NCI-H510A treated with DMSO at 0.1 percent for 48 hours (cell line): ENCODE data around the gene MICU1.
"Not testable (repeated sequence)": the region's sequence is repeated elsewhere in the genome, so short reads cannot be mapped to it uniquely, and the experiment has no call there.

Experiments used
- DNase-seq: peaks from one replicate; lab custom pipeline; 2025; lab: John Stamatoyannopoulos, UW

Gene MICU1

DNA sequence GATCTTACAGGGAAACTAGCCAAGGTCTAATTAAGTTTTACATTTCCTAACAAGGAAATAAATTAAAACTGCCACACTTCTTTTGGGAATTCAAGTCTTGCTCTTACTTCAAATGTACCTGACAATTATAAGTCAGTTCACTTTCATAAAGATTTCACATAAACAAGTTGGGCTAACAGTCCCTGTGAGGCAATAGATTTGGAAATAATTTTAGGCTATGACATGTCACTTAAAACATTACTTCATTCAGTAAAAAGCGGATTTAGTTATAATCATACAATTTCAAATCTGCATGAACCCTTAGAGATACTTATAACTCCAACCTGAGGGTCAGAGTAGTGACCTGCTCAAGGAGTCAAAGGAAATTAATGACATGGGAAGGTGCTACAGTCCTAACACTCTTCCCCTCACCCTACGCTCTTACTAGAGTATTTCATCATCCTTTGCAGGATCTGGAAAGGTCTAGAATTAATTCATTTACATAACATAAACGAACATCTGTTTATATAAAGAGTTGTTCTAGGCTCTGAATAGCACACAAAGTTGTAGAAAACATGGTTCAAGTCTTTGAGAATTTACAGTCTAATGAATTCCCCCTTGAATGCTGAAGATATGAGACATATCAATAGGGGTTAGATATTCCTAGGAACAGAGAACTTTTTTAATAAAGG, 238.8 kb downstream of the MICU1 start:
- DNase-seq, result no peak

DNA sequence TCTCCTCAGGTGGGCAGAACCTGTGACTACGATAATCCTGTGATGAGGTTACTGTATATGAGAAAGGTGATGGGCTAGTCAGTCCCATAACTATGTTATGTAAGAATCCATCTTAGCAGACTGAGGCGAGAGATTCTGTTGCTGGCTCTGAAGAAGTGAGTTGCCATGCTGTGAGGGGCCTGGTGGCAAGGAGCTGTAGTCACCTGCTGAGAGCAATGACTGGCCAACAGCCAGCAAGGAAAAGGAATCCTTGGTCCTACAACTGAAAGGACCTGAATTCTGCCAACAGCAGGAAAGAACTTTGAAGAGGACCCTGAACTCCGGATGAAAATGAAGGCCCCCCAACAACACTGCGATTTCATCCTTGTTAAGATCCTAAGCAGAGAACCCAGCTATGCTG, 240.2 kb downstream of the MICU1 start:
- no peak for DNase-seq

DNA sequence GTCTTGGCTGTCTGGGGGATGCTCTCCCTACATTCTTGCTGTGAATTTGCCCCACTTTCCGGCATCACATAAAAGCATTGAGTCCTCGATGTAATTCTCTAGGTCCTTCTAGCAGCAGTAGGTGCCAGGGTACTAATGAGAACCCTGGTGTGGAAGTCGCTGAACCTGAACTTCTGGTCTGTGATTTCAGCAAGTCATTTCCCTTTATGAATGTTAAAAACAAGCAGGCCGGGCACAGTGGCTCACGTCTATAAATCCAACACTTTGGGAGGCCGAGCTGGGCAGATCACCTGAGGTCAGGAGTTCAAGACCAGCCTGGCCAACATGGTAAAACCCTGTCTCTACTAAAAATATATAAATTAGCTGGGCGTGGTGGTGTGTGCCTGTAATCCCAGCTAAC, 240.9 kb downstream of the MICU1 start:
- DNase-seq, result not testable (repeated sequence)

DNA sequence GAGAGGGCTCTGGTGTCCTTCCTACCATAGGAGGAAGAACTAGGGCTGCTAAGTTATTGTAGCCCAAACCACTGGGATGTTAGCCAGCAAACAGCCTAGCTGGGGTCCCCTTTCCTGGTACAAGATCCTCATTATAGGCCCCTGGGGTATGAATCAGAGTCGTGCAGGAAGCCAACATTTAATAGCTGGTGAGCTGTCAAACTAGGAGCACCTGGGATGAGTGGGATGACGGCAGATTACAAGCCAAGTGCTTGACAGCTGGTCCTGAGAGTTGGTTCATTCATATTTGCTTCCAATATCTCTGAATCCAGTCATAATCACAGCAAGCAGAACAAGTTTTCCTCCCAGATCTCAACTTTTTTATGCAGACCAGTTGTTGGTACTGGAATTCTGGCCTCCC, 246.1 kb downstream of the MICU1 start:
- DNase-seq, result no peak

- no peak for DNase-seq
These were observed 246.8 kb downstream of the MICU1 start for GRCh38 chr10:72379062-72379461.

DNA sequence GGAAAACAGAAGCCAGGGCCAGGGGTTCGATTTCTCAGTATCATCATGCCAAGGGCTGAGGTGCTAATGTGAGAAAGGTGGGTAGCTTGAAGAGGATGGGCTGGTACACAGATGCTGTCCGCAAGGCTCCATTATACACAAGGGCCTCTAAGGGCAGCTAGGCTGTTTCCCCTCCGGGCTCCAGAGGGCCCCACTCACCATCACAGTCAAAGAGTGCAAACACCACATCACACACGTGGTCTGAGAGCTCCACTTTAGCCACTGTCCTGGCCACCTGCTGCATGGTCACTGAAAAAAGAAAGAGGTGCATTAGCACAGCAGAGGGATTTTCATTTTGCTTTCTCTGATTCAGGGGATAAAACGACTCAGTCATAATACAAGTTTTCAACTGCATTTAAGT, 250.3 kb downstream of the MICU1 start:
- DNase-seq, result no peak

- no peak for DNase-seq
These were observed 250.7 kb downstream of the MICU1 start for GRCh38 chr10:72375173-72375572.

DNA sequence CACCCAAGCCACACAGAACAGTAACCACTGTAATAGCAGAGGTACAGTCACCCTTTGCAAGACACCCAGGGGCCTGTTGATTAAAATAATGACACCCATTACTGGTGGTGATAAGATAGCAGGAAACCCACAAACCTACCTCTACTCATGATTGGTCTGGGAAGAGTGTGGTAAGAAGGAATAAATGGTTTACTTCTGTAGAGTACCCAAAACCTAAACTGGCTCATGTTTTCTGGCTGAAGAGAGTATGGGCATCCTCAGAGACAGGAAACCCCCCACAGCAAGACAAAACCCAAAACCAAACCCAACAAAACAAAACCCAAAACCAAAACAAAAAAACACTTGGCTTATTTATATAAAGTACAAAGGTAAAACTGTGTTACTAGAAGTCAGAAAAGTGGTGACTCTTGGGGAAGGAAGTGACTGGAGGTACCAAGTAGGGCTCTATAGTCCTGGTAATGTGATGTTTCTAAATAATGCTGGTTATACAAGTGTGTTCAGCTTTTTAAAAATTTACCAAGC, 255.6 kb downstream of the MICU1 start:
- no peak for DNase-seq

- no peak for DNase-seq
These were observed 258.4 kb downstream of the MICU1 start for GRCh38 chr10:72367301-72367960.

- no peak for DNase-seq
These were observed 260.6 kb downstream of the MICU1 start for GRCh38 chr10:72365106-72365895.

DNA sequence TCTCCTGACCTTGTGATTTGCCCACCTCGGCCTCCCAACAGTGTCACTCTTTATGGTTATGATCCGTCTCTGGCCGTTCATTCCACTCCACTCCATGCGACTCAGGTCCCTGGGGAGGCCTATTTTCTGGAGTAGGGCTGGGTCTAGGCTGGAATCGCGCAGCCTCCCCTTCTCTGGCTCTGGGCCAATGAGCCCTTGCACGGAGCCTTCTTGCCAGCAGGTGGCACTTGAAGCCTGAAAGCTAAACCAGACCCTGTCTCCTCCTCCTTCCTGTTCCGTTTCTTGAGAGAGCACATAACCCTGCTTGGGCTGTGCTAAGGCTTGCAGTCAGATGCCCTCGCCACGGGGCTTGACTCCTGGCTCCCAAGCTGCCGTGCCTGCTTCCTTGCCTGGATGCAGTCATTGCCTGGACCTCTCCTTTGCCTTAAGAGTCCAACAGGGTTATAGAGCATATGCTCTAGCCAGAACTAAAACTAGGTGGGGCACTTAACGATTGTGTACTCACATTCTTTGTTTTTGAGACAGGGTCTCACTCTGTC, 261.6 kb downstream of the MICU1 start:
- DNase-seq, result peak; percentile 89

DNA sequence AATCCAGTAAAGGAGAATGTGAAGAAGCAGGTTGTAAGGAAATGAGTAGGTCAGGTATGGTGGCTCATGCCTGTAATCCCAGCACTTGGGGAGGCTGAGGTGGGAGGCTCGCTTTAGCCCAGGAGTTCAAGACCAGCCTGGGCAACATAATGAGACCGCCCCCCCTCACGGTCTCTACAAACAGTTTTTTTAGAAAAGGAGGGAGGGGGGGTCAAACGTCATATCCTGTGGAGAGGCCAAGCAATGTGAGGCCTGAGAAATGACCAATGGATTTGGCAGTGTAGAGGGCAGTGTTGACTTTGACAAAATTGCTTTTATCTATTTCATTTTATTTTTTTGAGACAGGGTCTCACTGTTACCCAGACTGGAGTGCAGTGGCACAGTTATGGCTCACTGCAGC, 268.9 kb downstream of the MICU1 start:
- no peak for DNase-seq

GRCh38 chr10:72356115-72356514, 269.8 kb downstream of the MICU1 start:
- no peak for DNase-seq

GRCh38 chr10:72355214-72355555, 270.7 kb downstream of the MICU1 start:
- no peak for DNase-seq

DNA sequence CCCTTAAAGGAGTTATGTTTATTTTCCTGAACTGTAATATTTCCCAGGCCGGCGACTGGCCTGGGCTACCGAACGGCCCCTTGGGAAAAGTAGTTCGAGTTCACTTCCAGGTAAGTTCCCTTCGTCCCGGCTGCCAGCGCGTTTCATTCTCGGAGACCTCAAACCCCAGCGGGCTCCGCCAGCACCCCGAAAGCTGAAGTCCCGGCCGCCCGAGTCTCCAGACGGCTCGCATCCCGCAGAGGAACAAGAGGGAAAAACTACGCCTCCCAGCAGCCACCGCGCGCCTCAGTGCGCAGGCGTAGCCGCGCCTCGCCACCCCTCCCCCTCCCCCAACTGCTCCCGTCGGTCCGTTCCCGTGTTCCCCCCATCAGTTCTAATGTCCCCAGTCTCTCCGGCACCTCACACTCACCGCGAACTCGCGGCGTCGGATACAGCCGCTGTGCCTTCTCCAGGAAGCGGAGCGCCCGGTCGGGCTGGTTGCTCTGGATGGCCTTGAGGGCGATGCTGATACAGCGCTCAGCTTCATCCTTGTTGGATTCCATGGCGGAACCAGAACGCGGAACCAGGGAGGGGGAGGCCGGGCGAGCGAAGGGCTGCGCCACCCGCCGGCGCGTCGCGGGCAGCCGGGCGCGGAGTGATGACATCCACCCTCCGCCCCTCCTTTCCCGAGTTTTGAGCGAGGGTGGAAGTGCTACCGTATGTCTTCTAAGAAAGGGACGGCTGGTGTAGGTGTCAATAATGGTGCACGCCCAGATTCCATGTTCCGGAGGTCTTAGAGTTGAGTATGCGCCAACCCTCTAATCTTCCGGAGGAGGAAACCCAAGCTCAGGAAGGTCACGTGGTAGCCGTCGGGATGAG, 271.3 kb downstream of the MICU1 start, which contains the start of gene DNAJB12:
Gene DNAJB12 (minus strand): TSS at position 564 of the 858 bp plus-strand sequence. CDS start 22 bp downstream, at position 542.
- DNase-seq, result peak; percentile 95

- peak; percentile 56 for DNase-seq
These were observed 271.9 kb downstream of the MICU1 start for GRCh38 chr10:72353965-72354355.

DNA sequence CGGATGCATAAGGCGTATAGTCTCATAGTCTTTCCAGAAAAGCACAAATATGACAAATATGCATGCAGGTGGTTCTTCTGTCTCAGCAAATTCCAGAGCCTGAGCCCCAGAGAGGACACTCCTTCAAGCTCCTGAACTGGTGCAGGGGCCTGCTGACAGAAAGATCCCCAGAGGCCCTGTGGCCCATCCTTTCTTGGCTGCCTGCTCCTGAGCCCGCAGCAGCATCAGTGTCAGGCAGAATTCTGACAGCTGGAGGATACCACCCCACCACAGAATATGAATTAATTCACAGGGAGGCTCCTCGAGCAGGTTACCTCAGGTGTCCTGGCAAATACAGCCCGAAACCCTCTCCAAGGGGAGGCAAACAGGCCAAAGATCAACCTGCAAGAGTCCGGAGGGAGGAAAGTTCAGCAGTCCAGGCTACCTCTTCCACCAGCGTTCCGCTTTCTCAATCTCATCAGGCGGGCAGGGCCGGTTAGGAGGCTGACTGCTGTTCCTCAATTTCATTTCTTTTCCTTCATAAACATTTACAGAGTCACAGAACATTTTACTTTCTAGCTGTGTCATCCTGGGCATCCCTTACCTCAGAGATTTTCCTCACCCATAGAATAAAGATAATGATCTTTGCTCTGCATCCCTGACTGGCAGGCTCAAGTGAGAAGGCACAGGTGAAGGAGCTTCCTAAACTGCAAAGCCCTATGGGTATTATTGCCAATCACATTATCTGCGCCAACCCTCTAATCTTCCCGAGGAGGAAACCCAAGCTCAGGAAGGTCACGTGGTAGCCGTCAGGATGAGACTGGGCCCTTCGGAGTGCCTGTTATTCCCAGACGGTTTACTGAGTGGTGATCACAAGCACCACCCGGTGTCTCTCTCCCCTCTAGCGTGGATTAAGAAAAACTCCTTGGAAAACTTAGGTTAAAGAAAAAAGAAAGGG, 272.6 kb downstream of the MICU1 start:
- DNase-seq, result peak; percentile 56

DNA sequence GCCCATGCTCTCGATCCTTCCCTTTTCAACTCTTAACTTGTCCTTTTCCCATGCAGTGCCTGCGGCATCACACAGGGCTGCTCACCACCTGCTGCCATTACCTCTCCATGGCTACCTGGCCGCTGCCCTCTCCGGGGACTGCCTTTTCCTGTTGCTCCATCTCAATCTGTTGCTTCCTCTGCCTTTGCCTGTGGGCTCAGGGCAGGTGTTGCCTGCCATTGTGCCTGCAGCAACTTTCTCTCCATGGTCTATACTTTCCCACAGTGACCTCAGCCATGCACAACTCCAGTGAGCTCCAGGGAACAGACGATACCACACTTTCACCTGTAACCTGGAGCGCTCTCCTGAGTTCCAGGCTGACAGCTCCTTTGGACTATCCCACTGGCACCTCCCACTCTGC, 274.4 kb downstream of the MICU1 start:
- no peak for DNase-seq

DNA sequence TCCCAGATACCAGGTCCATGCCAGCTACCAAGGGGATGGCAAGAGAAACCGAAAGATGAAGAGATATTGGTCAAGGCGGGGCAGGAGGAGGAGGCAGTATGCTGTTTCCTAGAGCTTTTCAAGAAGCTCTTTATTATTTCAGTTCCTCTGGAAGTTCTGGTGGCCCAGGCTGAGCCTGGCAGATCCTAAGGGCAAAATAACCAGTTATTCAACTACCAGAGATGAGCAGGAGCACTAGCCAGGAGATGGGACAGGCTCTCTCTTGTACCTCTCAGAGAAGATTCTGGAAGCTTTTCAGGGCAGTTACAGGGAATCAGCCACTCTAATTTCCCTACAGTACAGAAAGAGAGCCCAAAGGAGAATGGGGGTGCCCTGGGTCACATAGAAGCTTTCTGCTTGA, 276.4 kb downstream of the MICU1 start:
- DNase-seq, result no peak

DNA sequence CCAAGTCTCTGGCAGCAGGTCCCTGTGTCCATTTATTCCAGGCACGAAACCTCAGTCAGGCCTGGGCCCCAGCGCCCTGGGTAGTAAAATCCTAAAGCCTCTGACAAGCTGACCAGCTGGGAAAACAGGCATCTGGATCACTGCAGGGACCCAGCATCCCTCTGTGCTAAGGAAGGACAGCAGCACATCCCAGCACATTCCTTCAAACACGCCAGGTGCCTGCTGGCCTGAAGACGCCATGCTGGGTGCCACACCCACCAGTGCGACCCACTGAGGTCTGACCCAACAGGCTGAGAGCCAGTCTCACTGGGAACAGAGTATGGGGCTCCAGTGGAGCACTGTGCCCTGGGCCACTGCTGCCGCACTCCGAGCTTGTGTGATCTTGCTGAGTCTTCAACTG, 277.6 kb downstream of the MICU1 start:
- no peak for DNase-seq
